Neutrophil (primary cell): ENCODE measurements around the gene PAPPA2.

Source experiments
- H3K27ac ChIP-seq: fragments of 200-600 bp; sonication (generic); 2 replicates; pipeline ENCODE4 v1.5.1; 2016; ENCODE audit warnings: mild to moderate bottlenecking, moderate library complexity
- H3K27me3 ChIP-seq: fragments of 200-600 bp; sonication (generic); 2 replicates; pipeline ENCODE4 v1.6.0; 2016; ENCODE audit warnings: mild to moderate bottlenecking
- H3K36me3 ChIP-seq: fragments of 200-600 bp; sonication (generic); 2 replicates; pipeline ENCODE4 v1.5.1; 2017
- H3K4me1 ChIP-seq, 2 experiments: fragments of 200-600 bp in 1 of 2; sonication (generic) in 1 of 2; 1 replicate in 1 of 2; 2 replicates in 1 of 2; pipeline versions ENCODE4 v1.5.1 to v1.6.1; 2013 to 2016; ENCODE audit warnings: low read depth in 1 of 2, low read length in 1 of 2, mild to moderate bottlenecking in 1 of 2, moderate library complexity in 1 of 2; ENCODE audit not compliant: control insufficient read depth in 1 of 2, insufficient read depth in 1 of 2
- H3K4me3 ChIP-seq, 2 experiments: fragments of 200-600 bp in 1 of 2; sonication (generic) in 1 of 2; 1 replicate in 1 of 2; 2 replicates in 1 of 2; pipeline ENCODE4 v1.5.1; 2013 to 2016; ENCODE audit warnings: low read depth in 1 of 2, low read length in 1 of 2, mild to moderate bottlenecking in 1 of 2, moderate library complexity in 1 of 2
- H3K9me3 ChIP-seq: fragments of 200-600 bp; sonication (generic); 2 replicates; pipeline ENCODE4 v1.5.1; 2016
- TF ChIP-seq, protein P1 (sequence below): fragments of 200-600 bp; sonication (generic); IDR thresholded peaks from 2 replicates; pipeline ENCODE4 v1.5.1; 2016; ENCODE audit warnings: antibody characterized with exemption

Gene PAPPA2

DNA sequence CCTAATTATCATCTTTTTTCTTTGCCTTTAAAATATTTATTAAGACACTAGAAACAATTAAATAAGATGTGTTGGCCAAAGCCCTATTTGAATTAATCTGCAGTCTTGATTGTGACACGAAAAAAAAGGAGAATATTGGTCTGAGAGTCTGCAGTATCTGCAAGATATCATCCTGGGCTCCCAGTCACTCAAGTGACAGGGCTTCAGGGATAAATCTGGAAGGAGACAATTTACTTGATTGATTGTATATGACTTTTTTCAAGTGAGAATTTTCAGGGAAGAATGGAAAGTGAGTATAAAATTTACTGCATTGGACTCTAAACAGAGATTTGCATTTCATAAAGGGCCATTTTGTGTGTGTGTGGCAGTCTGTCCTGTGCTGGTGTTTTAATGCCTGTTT is 233.7 kb downstream of the PAPPA2 start:
- TF ChIP-seq, protein P1, sequence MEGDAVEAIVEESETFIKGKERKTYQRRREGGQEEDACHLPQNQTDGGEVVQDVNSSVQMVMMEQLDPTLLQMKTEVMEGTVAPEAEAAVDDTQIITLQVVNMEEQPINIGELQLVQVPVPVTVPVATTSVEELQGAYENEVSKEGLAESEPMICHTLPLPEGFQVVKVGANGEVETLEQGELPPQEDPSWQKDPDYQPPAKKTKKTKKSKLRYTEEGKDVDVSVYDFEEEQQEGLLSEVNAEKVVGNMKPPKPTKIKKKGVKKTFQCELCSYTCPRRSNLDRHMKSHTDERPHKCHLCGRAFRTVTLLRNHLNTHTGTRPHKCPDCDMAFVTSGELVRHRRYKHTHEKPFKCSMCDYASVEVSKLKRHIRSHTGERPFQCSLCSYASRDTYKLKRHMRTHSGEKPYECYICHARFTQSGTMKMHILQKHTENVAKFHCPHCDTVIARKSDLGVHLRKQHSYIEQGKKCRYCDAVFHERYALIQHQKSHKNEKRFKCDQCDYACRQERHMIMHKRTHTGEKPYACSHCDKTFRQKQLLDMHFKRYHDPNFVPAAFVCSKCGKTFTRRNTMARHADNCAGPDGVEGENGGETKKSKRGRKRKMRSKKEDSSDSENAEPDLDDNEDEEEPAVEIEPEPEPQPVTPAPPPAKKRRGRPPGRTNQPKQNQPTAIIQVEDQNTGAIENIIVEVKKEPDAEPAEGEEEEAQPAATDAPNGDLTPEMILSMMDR, result no peak
- Histone ChIP-seq H3K4me3 (no peak overlapping the region), H3K27ac (no peak overlapping the region), H3K36me3 (no peaks in the 10 kb centered on the region), H3K9me3 (no peaks in the 10 kb centered on the region), H3K4me1 (no peaks in the 10 kb centered on the region), H3K27me3 (no peaks in the 10 kb centered on the region)

DNA sequence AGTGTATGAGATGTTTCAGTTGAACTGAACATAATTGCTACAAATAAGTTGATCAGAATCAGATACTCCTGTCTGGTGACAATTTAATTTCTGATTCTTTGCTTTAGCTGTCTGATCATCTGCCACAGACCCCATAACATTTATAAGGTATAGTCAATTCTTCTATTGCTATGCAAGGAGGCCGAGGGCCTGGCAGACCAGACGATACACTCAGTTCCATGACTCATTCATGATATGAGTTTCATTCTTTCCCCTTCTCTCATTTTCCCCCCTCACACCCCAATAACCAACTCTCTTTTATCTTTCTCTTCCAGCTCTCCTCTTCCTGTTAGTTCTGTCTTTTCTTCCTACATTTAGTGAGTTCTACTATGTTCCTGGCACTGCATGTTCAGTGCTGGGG is 236.8 kb downstream of the PAPPA2 start:
- Histone ChIP-seq H3K4me1 (no peaks in the 10 kb centered on the region), H3K4me3 (no peak overlapping the region), H3K36me3 (no peaks in the 10 kb centered on the region), H3K9me3 (no peaks in the 10 kb centered on the region), H3K27ac (no peak overlapping the region), H3K27me3 (no peaks in the 10 kb centered on the region)
- TF ChIP-seq, protein P1, result no peak

DNA sequence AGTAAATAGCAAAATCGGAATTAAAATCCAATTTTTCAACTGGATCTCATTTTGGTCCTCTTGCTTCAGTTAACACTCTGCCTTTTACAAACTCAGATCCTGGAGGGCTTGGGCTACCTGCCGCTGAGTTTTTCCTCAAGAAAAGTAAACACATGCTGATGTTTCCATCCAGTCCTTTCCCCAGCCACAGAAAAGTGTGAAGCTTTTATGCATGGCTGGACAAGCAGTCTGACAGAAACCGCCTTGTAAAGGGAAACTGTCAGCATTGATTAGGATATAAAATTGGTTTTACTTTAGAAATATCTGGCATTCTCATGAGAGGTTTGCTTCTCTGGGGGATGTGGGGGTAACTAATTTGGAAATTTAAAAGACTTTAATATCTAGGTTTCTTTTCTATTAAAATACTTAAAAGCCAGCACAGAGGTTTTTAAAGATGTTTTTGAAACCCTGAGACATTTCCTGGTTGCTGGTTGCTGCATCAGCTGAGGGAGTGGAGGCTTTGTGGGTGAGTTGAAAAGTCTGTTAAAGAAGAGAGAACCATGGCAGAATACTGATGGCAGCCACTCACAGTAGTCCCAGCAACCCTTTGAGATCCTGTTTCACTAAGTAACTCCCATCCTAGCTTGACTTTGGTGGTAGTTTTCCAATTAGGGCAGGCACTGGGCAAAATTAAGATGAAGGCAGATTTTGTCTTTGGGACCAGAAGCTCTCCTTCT is 238.3 kb downstream of the PAPPA2 start:
- Histone ChIP-seq H3K9me3 (no peaks in the 10 kb centered on the region), H3K4me3 (no peak overlapping the region), H3K4me1 (no peaks in the 10 kb centered on the region), H3K27ac (no peak overlapping the region), H3K36me3 (no peaks in the 10 kb centered on the region), H3K27me3 (no peaks in the 10 kb centered on the region)
- TF ChIP-seq, protein P1, result no peak

DNA sequence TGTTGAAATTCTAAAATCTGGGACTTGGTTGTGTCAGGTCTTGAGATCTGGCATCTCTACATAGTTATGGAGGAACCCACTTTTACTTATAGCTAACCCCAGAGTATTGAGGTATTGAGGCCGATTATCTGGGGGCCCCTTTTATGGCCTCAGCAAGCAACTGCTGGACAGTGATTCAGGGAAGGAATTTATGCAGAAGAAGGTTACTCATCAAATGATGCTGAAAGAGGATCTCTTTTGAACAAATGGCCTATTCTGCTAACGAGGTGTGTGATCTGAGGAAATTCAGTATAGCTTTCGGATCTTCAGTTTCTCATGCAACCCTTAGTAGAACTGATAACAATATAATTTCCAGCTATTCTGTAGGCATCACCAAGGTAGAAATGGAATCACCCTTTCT is 239.9 kb downstream of the PAPPA2 start:
- TF ChIP-seq, protein P1, result no peak
- no peak overlapping the region for H3K4me3 ChIP-seq
- no peaks in the 10 kb centered on the region for H3K4me1 ChIP-seq
- H3K9me3 ChIP-seq, result no peaks in the 10 kb centered on the region
- H3K27ac ChIP-seq, result no peak overlapping the region
- H3K27me3 ChIP-seq, result no peaks in the 10 kb centered on the region
- no peaks in the 10 kb centered on the region for H3K36me3 ChIP-seq

DNA sequence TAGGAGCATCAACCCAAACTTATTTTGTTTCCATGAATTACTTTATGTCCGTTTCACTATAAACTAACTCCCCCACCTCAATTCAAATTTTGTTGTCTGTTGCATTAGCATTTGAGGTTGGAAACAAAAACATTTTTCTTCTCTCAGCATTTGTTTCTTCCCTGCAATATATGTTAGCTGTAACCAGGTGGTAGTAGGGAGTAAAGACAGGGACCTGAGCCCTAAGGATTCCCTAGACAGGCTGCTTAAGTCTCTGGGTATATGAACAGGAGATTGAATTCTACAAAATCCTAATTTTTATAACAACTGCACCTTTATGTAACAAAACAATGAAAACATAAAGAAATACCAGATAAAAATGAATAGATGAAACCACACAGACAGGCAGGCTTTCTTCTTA is 242.6 kb downstream of the PAPPA2 start:
- Histone ChIP-seq H3K4me3 (no peak overlapping the region), H3K27ac (no peak overlapping the region), H3K36me3 (no peaks in the 10 kb centered on the region), H3K4me1 (no peaks in the 10 kb centered on the region), H3K27me3 (no peaks in the 10 kb centered on the region), H3K9me3 (no peaks in the 10 kb centered on the region)
- TF ChIP-seq, protein P1, result no peak
